Endothelial cell of umbilical vein (primary cell): Measurements from ENCODE around the gene ARL13A. TPM values are rescaled to one million over a fixed set of nuclear protein-coding genes. Genes with fewer than 3 reads are reported as not detected.

ENCODE experiments used
- BruUV-seq: library from RNA; stranded (reverse); fragments of 400-500 nt; replicated peaks from 2 replicates; lab custom pipeline; 2021; lab: Mats Ljungman, UMichigan
- CTCF ChIA-PET: fragments of 300-600, 350-600 bp; sonication (Branson Sonifier 250); formaldehyde crosslinking; loops from one replicate; lab custom pipeline; 2021; ENCODE audit warnings: antibody characterized with exemption, inconsistent platforms; lab: Charles Lee
- POLR2A ChIA-PET: fragments of 300-600, 350-600 bp; sonication (Branson Sonifier 250); formaldehyde crosslinking; loops from one replicate; lab custom pipeline; 2021; ENCODE audit warnings: antibody characterized with exemption, inconsistent platforms; lab: Charles Lee
- DNase-seq: peaks from one replicate; pipeline ENCODE4 v3.0.0-alpha.2; 2011; ENCODE audit warnings: low read depth, low spot score
- FAIRE-seq: peaks from 2 replicates; lab custom pipeline; 2011; peaks lifted over from hg19 to GRCh38; lab: Jason Lieb, UNC
- H2AFZ ChIP-seq: 2 replicates; pipeline ENCODE4 v1.6.0; 2012; ENCODE audit warnings: low read depth, low read length, control low read depth, inconsistent platforms
- H3K27ac ChIP-seq: 2 replicates; pipeline ENCODE4 v1.5.1; 2011; ENCODE audit warnings: low read depth, mild to moderate bottlenecking, control low read depth, low read length, moderate library complexity; ENCODE audit not compliant: insufficient read depth
- H3K27me3 ChIP-seq, 2 experiments: 2 replicates each; pipeline versions ENCODE4 v1.6.0 to v1.6.1; 2011; ENCODE audit warnings: low read length in 2 of 2, mixed read lengths in 1 of 2; ENCODE audit not compliant: control insufficient read depth in 2 of 2, insufficient read depth in 2 of 2
- H3K36me3 ChIP-seq, 2 experiments: 2 replicates in 1 of 2; 3 replicates in 1 of 2; pipeline ENCODE4 v1.5.1; 2011; ENCODE audit warnings: low read length in 2 of 2, mild to moderate bottlenecking in 1 of 2, moderate library complexity in 1 of 2; ENCODE audit not compliant: control insufficient read depth in 2 of 2, insufficient read depth in 2 of 2; ENCODE audit errors: extremely low read depth in 1 of 2
- H3K4me1 ChIP-seq: 3 replicates; pipeline ENCODE4 v1.5.1; 2011; ENCODE audit warnings: mild to moderate bottlenecking, low read length; ENCODE audit not compliant: control insufficient read depth, insufficient read depth; ENCODE audit errors: extremely low read depth
- H3K4me2 ChIP-seq: 2 replicates; pipeline ENCODE4 v1.6.1; 2011; ENCODE audit warnings: low read length, control low read depth, mixed read lengths; ENCODE audit not compliant: insufficient read depth
- H3K4me3 ChIP-seq, 3 experiments: fragments of 200-600 bp in 1 of 3; sonication (generic), shearing (Covaris generic) in 1 of 3; replicated peaks in 1 of 3; 2 replicates each; pipeline ENCODE4 v1.5.1; 2011 to 2016; ENCODE audit warnings: control low read depth in 3 of 3, low read length in 3 of 3, mild to moderate bottlenecking in 2 of 3, inconsistent platforms in 1 of 3, low read depth in 1 of 3, moderate library complexity in 1 of 3; ENCODE audit not compliant: insufficient read depth in 1 of 3
- H3K79me2 ChIP-seq: 2 replicates; pipeline ENCODE4 v1.6.0; 2012; ENCODE audit warnings: low read length, inconsistent platforms; ENCODE audit not compliant: control insufficient read depth, insufficient read depth
- H3K9ac ChIP-seq: replicated peaks from 2 replicates; pipeline ENCODE3; 2011; ENCODE audit warnings: low read length, control low read depth; ENCODE audit not compliant: insufficient read depth; ENCODE audit errors: extremely low read depth
- H3K9me1 ChIP-seq: replicated peaks from 3 replicates; pipeline ENCODE4 v1.6.0; 2011; ENCODE audit warnings: mild to moderate bottlenecking, low read length; ENCODE audit not compliant: control insufficient read depth, insufficient read depth; ENCODE audit errors: extremely low read depth
- H3K9me3 ChIP-seq: replicated peaks from 2 replicates; pipeline ENCODE4 v1.5.1; 2012; ENCODE audit warnings: low read length, inconsistent platforms; ENCODE audit not compliant: control insufficient read depth, insufficient read depth
- H4K20me1 ChIP-seq: replicated peaks from 2 replicates; pipeline ENCODE3; 2011; ENCODE audit warnings: mild to moderate bottlenecking, low read length; ENCODE audit not compliant: control insufficient read depth, insufficient read depth; ENCODE audit errors: extremely low read depth
- CTCF ChIP-seq, 2 donors: IDR thresholded peaks; 1 replicate in 1 of 2; 2 replicates in 1 of 2; pipeline ENCODE4 v1.5.1; 2011; ENCODE audit warnings: low read length in 2 of 2, mild to moderate bottlenecking in 2 of 2, moderate library complexity in 2 of 2, control low read depth in 1 of 2, inconsistent platforms in 1 of 2, low read depth in 1 of 2; ENCODE audit not compliant: insufficient read depth in 1 of 2; ENCODE audit errors: extremely low read depth in 1 of 2
- EZH2 ChIP-seq: IDR thresholded peaks from 2 replicates; pipeline ENCODE4 v1.6.1; 2012; ENCODE audit warnings: borderline replicate concordance, low read depth, mild to moderate bottlenecking, moderate library complexity, low read length, inconsistent platforms; ENCODE audit not compliant: severe bottlenecking
- FOS ChIP-seq: IDR thresholded peaks from 2 replicates; pipeline ENCODE4 v1.6.1; 2011; ENCODE audit warnings: mild to moderate bottlenecking, low read length, moderate library complexity, borderline replicate concordance; ENCODE audit not compliant: insufficient read depth
- GATA2 ChIP-seq: IDR thresholded peaks from 2 replicates; pipeline ENCODE4 v1.7.0; 2011; ENCODE audit warnings: low read depth, mild to moderate bottlenecking, moderate library complexity, mixed read lengths, low read length; ENCODE audit not compliant: insufficient read length, insufficient read depth
- MYC ChIP-seq: IDR thresholded peaks from one replicate; pipeline ENCODE4 v1.6.1; 2011; ENCODE audit warnings: mild to moderate bottlenecking, low read depth, low read length
- POLR2A ChIP-seq: IDR thresholded peaks from 2 replicates; pipeline ENCODE4 v1.6.1; 2012; ENCODE audit warnings: low read depth, mild to moderate bottlenecking, control low read depth, low read length
- POLR2AphosphoS5 ChIP-seq: IDR thresholded peaks from 2 replicates; pipeline ENCODE4 v1.6.1; 2012; ENCODE audit warnings: low read depth, mild to moderate bottlenecking, control low read depth, low read length, moderate library complexity; ENCODE audit not compliant: insufficient read depth
- dilution Hi-C: fragments of 300-500 bp; cut with MboI; formaldehyde crosslinking; loops from one replicate; pipeline ENCODE4 v1.15.0; 2019; ENCODE audit warnings: low sequenced_read_pairs; ENCODE audit not compliant: extremely low pct_ligation_motif_present
- intact Hi-C: fragments of 100-400 bp; cut with micrococcal nuclease; formaldehyde crosslinking; loops from one replicate; pipeline ENCODE4 v1.10.0; 2022
- polyA plus RNA-seq, 4 experiments: library from polyadenylated mRNA; depleted of rRNA in 3 of 4; stranded (reverse) in 3 of 4; unstranded in 1 of 4; fragments of >200 nt; gene quantifications; 2 replicates each; pipeline versions ENCODE4 v1.2.1 to v1.2.3, GENCODE V29; 2011 to 2012; ENCODE audit warnings: missing spikeins in 1 of 4
- total RNA-seq: library from RNA; stranded (reverse); gene quantifications from 2 replicates; pipeline ENCODE4 v1.2.3, GENCODE V29; 2021

The ARL13A gene
- total and polyA plus RNA-seq, 2 donors (not counting 3 experiments of a cell fraction or from before 2014, with no cell fraction given) = not detected

DNA sequence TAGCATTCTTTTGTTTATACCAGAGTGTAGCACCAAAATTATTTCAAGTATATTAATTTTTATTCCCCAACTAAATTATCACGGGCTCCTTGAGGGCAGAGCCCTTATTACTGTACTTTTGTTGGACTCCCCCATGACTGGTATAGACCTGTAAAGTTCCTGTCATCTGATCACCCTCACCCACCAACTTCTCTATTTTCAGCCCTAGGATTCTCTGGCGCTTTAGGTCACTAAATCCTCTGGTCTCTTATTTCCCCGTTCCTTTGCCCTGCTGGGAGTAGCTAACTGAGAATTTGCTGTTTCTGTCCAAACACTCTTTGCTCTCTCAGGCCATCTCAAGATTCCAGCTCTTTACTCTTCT is 37.6 kb upstream of the ARL13A start:
- H3K9me1 ChIP-seq = no peaks in the 10 kb centered on the region
- dilution Hi-C loops (no loop called here), intact Hi-C loops (no loop called here)
- no peak for DNase-seq
- CTCF ChIA-PET = interaction anchor here (0.6 kb wide), 1 partner anchor 10 kb away, joined by 3 read pairs; no protein-coding TSS in a partner anchor
- peaks cover 7% of the 10 kb centered on the region for H3K4me1 ChIP-seq
- no peak overlapping the region for H3K27ac ChIP-seq
- BruUV-seq = no TSS peak
- H3K4me3 ChIP-seq = no peak overlapping the region
- H3K79me2 ChIP-seq = no peaks in the 10 kb centered on the region
- H2AFZ ChIP-seq = no peak overlapping the region
- no peaks in the 10 kb centered on the region for H3K9me3 ChIP-seq
- POLR2A ChIA-PET = no interaction called here
- H3K36me3 ChIP-seq = no peaks in the 10 kb centered on the region
- no peak for FAIRE-seq
- H3K9ac ChIP-seq = no peak overlapping the region
- TF ChIP-seq CTCF (IDR thresholded peaks at IDR 0.05; ENCODE audit: extremely low read depth in 1 of 2, insufficient read depth in 1 of 2, low read depth in 1 of 2, low read length in 2 of 2) (no peak), MYC (no peak), EZH2 (no peak), POLR2AphosphoS5 (no peak), POLR2A (no peak)
- H4K20me1 ChIP-seq = no peaks in the 10 kb centered on the region
- H3K4me2 ChIP-seq = no peak overlapping the region
- H3K27me3 ChIP-seq = no peaks in the 10 kb centered on the region

- Histone ChIP-seq H3K27me3 (no peaks in the 10 kb centered on the region), H3K4me1 (no peaks in the 10 kb centered on the region), H3K9me1 (no peaks in the 10 kb centered on the region), H3K79me2 (no peaks in the 10 kb centered on the region), H3K9me3 (no peaks in the 10 kb centered on the region), H2AFZ (no peak overlapping the region), H3K36me3 (no peaks in the 10 kb centered on the region), H3K9ac (no peak overlapping the region), H3K4me2 (no peak overlapping the region), H3K4me3 (no peak overlapping the region), H4K20me1 (no peaks in the 10 kb centered on the region), H3K27ac (no peak overlapping the region)
- ChIA-PET POLR2A (no interaction called here), CTCF (no interaction called here)
- DNase-seq (no peak), FAIRE-seq (peak; percentile 48)
- intact Hi-C loops (no loop called here), dilution Hi-C loops (no loop called here)
- no TSS peak for BruUV-seq
- TF ChIP-seq EZH2 = no peak
- no peak for TF ChIP-seq FOS
- TF ChIP-seq MYC = no peak
- TF ChIP-seq CTCF (IDR thresholded peaks at IDR 0.05; ENCODE audit: extremely low read depth in 1 of 2, insufficient read depth in 1 of 2, low read depth in 1 of 2, low read length in 2 of 2) = no peak
- TF ChIP-seq GATA2 = no peak
- TF ChIP-seq POLR2AphosphoS5 = no peak
- no peak for TF ChIP-seq POLR2A
Measured at GRCh38 chrX:100935767-100936166, 33.7 kb upstream of the ARL13A start.
